ENCODE measurements around the gene GABRE. TPM values are rescaled to one million over a fixed set of nuclear protein-coding genes. Genes with fewer than 3 reads are reported as not detected.

The GABRE gene
- total and polyA plus RNA-seq, 2 of the 13 experiments (the other 11 are each of a cell fraction or from before 2014, with no cell fraction given), result 12.2 to 66.2 TPM

DNA sequence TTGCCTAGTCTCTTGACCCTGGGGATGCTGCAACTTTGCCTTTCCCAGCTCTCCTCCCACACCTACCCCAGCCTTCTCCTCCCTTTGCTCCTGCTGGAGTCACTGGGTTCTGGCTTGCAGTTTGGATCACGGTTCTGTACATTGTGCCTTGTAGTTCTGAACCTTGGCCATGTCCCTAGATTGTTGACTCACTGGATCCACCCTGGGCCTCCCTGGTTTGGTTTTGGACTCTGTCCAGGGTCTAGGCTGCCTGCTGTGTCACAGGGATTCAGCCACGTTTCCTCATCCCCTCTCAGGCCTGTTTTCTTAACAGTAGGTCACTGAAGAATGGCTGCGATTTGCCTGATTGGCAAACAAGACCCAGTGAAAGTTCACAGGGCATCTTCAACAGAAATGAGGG, 11.5 kb upstream of the GABRE start (continued):
- TF ChIP-seq, protein P1, sequence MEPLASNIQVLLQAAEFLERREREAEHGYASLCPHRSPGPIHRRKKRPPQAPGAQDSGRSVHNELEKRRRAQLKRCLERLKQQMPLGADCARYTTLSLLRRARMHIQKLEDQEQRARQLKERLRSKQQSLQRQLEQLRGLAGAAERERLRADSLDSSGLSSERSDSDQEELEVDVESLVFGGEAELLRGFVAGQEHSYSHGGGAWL (CRISPR knock-in tag; IDR thresholded peaks at IDR 0.05), result no peak
- TF ChIP-seq, protein P2, sequence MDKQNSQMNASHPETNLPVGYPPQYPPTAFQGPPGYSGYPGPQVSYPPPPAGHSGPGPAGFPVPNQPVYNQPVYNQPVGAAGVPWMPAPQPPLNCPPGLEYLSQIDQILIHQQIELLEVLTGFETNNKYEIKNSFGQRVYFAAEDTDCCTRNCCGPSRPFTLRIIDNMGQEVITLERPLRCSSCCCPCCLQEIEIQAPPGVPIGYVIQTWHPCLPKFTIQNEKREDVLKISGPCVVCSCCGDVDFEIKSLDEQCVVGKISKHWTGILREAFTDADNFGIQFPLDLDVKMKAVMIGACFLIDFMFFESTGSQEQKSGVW (CRISPR knock-in tag; IDR thresholded peaks at IDR 0.05; ENCODE audit: borderline replicate concordance), result no peak
- no peak for TF ChIP-seq ZNF232 (CRISPR knock-in tag; IDR thresholded peaks at IDR 0.05; ENCODE audit: borderline replicate concordance)
- no peak for TF ChIP-seq STAT5B (CRISPR knock-in tag; IDR thresholded peaks at IDR 0.05)
- no peak for TF ChIP-seq ZBTB42 (CRISPR knock-in tag; IDR thresholded peaks at IDR 0.05)
- TF ChIP-seq ATF7 (IDR thresholded peaks at IDR 0.05), result no peak
- TF ChIP-seq ATF7 (CRISPR knock-in tag; IDR thresholded peaks at IDR 0.05), result no peak
- TF ChIP-seq MAFG (CRISPR knock-in tag; IDR thresholded peaks at IDR 0.05), result no peak
- TF ChIP-seq, protein P3, sequence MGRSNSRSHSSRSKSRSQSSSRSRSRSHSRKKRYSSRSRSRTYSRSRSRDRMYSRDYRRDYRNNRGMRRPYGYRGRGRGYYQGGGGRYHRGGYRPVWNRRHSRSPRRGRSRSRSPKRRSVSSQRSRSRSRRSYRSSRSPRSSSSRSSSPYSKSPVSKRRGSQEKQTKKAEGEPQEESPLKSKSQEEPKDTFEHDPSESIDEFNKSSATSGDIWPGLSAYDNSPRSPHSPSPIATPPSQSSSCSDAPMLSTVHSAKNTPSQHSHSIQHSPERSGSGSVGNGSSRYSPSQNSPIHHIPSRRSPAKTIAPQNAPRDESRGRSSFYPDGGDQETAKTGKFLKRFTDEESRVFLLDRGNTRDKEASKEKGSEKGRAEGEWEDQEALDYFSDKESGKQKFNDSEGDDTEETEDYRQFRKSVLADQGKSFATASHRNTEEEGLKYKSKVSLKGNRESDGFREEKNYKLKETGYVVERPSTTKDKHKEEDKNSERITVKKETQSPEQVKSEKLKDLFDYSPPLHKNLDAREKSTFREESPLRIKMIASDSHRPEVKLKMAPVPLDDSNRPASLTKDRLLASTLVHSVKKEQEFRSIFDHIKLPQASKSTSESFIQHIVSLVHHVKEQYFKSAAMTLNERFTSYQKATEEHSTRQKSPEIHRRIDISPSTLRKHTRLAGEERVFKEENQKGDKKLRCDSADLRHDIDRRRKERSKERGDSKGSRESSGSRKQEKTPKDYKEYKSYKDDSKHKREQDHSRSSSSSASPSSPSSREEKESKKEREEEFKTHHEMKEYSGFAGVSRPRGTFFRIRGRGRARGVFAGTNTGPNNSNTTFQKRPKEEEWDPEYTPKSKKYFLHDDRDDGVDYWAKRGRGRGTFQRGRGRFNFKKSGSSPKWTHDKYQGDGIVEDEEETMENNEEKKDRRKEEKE (IDR thresholded peaks at IDR 0.05), result no peak
- no peak for TF ChIP-seq SMAD3 (CRISPR knock-in tag; IDR thresholded peaks at IDR 0.05)
- 0 out of 2 replicates have a peak, but pooled peaks have one; percentile 36 for TF ChIP-seq KDM6A (CRISPR knock-in tag; IDR thresholded peaks at IDR 0.05; ENCODE audit: low read depth)
- TF ChIP-seq, protein P4, sequence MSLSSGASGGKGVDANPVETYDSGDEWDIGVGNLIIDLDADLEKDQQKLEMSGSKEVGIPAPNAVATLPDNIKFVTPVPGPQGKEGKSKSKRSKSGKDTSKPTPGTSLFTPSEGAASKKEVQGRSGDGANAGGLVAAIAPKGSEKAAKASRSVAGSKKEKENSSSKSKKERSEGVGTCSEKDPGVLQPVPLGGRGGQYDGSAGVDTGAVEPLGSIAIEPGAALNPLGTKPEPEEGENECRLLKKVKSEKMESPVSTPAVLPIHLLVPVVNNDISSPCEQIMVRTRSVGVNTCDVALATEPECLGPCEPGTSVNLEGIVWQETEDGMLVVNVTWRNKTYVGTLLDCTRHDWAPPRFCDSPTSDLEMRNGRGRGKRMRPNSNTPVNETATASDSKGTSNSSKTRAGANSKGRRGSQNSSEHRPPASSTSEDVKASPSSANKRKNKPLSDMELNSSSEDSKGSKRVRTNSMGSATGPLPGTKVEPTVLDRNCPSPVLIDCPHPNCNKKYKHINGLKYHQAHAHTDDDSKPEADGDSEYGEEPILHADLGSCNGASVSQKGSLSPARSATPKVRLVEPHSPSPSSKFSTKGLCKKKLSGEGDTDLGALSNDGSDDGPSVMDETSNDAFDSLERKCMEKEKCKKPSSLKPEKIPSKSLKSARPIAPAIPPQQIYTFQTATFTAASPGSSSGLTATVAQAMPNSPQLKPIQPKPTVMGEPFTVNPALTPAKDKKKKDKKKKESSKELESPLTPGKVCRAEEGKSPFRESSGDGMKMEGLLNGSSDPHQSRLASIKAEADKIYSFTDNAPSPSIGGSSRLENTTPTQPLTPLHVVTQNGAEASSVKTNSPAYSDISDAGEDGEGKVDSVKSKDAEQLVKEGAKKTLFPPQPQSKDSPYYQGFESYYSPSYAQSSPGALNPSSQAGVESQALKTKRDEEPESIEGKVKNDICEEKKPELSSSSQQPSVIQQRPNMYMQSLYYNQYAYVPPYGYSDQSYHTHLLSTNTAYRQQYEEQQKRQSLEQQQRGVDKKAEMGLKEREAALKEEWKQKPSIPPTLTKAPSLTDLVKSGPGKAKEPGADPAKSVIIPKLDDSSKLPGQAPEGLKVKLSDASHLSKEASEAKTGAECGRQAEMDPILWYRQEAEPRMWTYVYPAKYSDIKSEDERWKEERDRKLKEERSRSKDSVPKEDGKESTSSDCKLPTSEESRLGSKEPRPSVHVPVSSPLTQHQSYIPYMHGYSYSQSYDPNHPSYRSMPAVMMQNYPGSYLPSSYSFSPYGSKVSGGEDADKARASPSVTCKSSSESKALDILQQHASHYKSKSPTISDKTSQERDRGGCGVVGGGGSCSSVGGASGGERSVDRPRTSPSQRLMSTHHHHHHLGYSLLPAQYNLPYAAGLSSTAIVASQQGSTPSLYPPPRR (CRISPR knock-in tag; IDR thresholded peaks at IDR 0.05; ENCODE audit: borderline replicate concordance), result no peak
- TF ChIP-seq ZSCAN30 (CRISPR knock-in tag; IDR thresholded peaks at IDR 0.05), result no peak
- TF ChIP-seq ZNF17 (CRISPR knock-in tag; IDR thresholded peaks at IDR 0.05), result no peak
- TF ChIP-seq SRSF9 (IDR thresholded peaks at IDR 0.05; ENCODE audit: borderline replicate concordance, insufficient read depth, low read depth, low read length, poor library complexity, severe bottlenecking), result no peak
- TF ChIP-seq ZNF501 (CRISPR knock-in tag; IDR thresholded peaks at IDR 0.05), result no peak
- TF ChIP-seq ZKSCAN8 (CRISPR knock-in tag; IDR thresholded peaks at IDR 0.05; ENCODE audit: borderline replicate concordance), result no peak
- TF ChIP-seq KDM3A (CRISPR knock-in tag; IDR thresholded peaks at IDR 0.05; ENCODE audit: low read depth), result no peak
- TF ChIP-seq, protein P5, sequence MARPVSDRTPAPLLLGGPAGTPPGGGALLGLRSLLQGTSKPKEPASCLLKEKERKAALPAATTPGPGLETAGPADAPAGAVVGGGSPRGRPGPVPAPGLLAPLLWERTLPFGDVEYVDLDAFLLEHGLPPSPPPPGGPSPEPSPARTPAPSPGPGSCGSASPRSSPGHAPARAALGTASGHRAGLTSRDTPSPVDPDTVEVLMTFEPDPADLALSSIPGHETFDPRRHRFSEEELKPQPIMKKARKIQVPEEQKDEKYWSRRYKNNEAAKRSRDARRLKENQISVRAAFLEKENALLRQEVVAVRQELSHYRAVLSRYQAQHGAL (CRISPR knock-in tag; IDR thresholded peaks at IDR 0.05; ENCODE audit: not compliant biosample characterization), result no peak
- TF ChIP-seq, protein P6, sequence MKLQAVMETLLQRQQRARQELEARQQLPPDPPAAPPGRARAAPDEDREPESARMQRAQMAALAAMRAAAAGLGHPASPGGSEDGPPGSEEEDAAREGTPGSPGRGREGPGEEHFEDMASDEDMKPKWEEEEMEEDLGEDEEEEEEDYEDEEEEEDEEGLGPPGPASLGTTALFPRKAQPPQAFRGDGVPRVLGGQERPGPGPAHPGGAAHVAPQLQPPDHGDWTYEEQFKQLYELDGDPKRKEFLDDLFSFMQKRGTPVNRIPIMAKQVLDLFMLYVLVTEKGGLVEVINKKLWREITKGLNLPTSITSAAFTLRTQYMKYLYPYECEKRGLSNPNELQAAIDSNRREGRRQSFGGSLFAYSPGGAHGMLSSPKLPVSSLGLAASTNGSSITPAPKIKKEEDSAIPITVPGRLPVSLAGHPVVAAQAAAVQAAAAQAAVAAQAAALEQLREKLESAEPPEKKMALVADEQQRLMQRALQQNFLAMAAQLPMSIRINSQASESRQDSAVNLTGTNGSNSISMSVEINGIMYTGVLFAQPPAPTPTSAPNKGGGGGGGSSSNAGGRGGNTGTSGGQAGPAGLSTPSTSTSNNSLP (IDR thresholded peaks at IDR 0.05; ENCODE audit: low read depth, low read length), result no peak

All from HepG2 (cell line).